ENCODE results near the gene TMEM14A.
"Not testable (repeated sequence)": the region's sequence is repeated elsewhere in the genome, so short reads cannot be mapped to it uniquely, and the experiment has no call there.

TMEM14A gene

DNA sequence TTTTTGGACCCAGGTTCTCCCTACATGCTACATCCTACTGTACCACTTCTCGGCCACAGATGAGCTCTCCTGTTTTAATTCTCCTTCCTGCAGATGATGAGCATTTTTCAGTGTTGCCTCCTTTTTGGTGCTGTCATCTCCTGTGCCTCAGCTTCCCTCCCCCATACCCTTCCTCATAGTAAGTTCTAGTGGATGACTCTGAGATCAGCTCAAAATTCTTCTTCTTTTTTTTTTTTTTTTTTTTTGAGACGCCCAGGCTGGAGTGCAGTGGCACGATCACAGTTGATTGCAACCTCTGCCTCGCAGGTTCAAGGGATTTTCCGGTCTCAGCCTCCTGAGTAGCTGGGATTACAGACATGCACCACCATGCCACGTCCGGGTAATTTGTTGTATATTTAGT is 3.8 kb downstream of the TMEM14A start:
- TF ChIP-seq, protein P1, sequence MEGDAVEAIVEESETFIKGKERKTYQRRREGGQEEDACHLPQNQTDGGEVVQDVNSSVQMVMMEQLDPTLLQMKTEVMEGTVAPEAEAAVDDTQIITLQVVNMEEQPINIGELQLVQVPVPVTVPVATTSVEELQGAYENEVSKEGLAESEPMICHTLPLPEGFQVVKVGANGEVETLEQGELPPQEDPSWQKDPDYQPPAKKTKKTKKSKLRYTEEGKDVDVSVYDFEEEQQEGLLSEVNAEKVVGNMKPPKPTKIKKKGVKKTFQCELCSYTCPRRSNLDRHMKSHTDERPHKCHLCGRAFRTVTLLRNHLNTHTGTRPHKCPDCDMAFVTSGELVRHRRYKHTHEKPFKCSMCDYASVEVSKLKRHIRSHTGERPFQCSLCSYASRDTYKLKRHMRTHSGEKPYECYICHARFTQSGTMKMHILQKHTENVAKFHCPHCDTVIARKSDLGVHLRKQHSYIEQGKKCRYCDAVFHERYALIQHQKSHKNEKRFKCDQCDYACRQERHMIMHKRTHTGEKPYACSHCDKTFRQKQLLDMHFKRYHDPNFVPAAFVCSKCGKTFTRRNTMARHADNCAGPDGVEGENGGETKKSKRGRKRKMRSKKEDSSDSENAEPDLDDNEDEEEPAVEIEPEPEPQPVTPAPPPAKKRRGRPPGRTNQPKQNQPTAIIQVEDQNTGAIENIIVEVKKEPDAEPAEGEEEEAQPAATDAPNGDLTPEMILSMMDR (IDR thresholded peaks at IDR 0.05; ENCODE audit: extremely low read depth, missing control alignments) = no peak
- DNase-seq (ENCODE audit: low spot score) = no peak

DNA sequence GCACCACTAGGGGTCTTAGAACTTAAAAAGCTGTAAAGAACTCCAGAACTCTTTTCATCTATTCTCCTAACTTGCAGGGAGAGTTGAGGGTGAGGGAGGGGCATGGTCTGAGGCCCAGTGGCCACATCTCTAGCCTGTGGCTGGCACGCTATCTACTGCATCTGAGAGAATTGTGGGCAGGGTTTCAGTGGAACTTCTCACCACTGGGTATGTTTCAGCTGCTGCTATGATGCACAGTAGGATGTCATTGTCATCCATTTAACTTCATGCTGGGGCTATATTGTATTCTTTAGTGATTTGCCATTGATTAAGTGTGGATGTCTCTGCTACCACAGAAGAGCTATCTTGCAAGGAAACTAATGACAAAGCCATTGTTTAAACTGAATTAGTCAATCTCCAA is 4.5 kb downstream of the TMEM14A start:
- TF ChIP-seq, protein P1 (IDR thresholded peaks at IDR 0.05; ENCODE audit: extremely low read depth, missing control alignments) = no peak
- DNase-seq (ENCODE audit: low spot score) = no peak

DNA sequence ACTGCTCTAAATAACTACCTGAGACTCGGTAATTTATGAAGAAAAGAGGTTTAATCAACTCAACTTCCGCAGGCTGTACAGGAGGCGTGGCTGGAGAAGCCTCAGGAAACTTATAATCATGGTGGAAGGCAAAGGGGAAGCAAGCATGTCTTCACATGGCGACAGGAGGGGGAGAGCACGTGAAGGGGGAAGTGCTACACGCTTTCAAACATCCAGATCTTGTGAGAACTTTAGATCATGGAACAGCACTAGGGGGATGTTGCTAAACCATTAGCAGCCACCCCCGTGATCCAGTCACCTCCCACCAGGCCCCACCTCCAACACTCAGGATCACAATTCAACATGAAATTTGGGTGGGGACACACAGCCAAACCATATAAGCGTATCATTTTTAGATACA is 5.7 kb downstream of the TMEM14A start:
- DNase-seq (ENCODE audit: low spot score) = not testable (repeated sequence)

DNA sequence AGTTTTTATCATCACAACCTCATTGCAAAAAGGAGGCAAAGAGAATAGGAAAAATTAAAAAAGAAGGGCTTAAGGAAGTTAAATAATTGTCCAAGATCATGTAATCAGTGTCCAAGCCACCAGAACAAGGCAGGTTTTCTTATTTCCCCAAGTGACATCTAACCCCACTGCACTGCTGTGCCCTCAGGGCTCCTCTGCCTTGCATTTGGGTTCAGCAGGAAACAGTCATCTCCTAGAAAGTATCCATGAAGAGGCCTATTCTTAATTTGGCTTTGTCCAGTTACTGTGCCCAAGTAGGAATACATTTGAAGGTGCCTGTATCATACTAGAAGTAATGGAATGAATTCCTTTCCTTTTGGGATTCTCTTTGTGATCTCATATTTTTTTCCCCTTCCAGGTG is 10.5 kb downstream of the TMEM14A start:
- TF ChIP-seq, protein P1 (IDR thresholded peaks at IDR 0.05; ENCODE audit: extremely low read depth, missing control alignments) = no peak

DNA sequence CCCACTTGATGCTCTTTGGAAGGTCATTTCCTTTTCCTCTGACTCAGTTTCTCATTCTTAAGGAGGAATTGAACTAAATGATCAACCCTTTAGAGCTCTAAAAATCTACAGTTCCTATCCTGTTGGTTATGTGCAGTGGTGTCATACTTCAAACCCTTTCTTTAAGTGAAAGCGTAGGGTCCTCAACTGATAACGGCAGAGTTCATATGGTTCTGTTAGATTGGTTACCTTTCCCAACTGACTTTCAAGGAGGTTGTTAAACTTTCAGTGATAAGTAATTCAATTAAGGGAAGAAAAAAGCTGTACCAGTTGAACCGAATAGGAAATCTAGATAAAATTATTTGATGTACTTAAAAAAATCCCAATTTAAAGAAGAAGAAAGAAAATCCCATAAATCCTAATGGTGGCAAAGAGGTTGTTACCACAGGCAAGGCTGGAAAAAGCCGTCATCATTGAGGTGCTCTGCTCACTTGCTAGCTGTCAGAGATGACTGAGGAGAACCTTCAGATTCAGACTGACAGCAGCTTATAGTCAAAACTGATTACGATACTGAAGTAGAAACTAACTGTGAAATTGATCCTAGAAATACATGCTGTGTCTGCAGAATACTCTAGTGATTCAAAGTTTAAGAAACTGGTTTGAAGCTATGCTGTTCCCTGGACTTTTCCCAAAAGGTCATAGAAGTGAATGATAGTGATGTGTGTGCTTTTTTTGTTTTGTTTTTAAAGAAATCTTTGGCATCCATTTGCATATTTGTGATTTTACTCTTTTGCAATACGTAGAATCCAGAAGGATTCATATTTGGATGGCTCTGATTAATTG is 16.2 kb downstream of the TMEM14A start:
- DNase-seq (ENCODE audit: low spot score) = no peak
- TF ChIP-seq, protein P1 (IDR thresholded peaks at IDR 0.05; ENCODE audit: extremely low read depth, missing control alignments) = no peak

More for the DNA sequence above, 10.5 kb downstream of the TMEM14A start:
- DNase-seq (ENCODE audit: low spot score) = no peak

DNA sequence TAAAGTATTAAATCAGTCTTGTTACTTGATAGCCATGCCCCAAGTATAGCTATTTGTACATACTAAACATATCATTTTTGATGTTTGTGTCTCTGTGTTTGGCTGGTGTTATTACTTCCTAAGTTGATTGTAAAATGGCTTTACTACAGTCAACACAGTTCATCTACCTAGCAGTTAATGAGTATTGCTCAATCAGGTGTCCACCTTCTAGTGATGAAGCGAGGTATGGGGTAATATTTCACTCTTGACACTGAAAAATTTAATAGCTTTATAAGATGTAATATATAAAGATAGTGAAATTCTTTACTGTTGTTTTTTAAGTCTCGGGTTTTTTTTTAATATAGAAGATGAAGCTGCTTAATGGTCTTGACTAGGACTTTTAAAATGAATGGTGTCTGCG is 18.9 kb downstream of the TMEM14A start:
- DNase-seq (ENCODE audit: low spot score) = no peak
- TF ChIP-seq, protein P1 (IDR thresholded peaks at IDR 0.05; ENCODE audit: extremely low read depth, missing control alignments) = no peak

DNA sequence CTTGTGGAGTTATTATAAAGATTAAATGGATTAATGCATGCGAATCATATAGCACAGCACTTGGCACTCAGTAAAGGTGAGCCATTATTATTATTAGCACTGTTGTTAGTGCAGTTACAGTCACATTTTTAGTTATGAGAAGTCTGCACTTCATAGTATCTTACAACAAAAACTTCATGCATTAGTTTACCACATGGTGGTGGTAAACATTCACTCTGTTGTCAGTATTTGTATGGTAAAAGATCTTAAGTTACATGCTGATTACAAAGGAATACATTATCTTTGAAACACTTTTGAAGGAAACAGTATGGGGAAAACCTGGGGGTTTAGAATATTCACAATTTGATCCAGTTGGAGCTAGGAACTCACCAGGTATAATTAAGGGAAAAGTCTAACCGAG is 20.8 kb downstream of the TMEM14A start:
- TF ChIP-seq, protein P1 (IDR thresholded peaks at IDR 0.05; ENCODE audit: extremely low read depth, missing control alignments) = no peak
- no peak for DNase-seq (ENCODE audit: low spot score)

DNA sequence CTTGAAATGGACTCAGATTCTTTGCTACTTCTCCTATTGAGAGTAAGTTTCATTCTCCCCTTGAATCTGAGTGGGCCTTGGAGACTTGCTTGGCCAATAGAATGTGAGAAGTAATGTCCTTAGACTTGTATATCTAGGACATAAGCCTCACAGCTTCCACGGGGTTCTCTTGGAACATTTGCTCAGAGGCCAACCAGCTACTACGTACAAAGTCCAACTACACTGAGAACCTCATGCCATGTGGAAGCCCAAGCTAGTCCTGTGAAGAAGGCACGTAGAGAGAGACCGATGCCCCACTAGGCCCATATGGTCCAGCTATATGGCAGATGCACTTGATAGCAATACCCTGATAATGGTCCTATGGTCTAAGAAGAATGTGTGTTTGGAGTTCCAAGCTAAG is 22.9 kb downstream of the TMEM14A start:
- TF ChIP-seq, protein P1 (IDR thresholded peaks at IDR 0.05; ENCODE audit: extremely low read depth, missing control alignments) = no peak
- DNase-seq (ENCODE audit: low spot score) = no peak

All from GM20000 (cell line).